GM23338 (cell line): ENCODE results near the gene KCNIP1. TPM values are rescaled to one million over a fixed set of nuclear protein-coding genes. Genes with fewer than 3 reads are reported as not detected.

Experiments used
- ATAC-seq: fragments of 200-7000 bp; cut with Tn5 transposase; 3 replicates; pipeline ENCODE4 v1.9.1; 2020
- DNase-seq: peaks from one replicate; pipeline ENCODE4 v3.0.0-alpha.2; 2015; ENCODE audit warnings: low spot score
- H2AFZ ChIP-seq: fragments of 200-600 bp; sonication (generic); 2 replicates; pipeline ENCODE4 v1.8.0; 2016; ENCODE audit warnings: antibody characterized with exemption, mild to moderate bottlenecking, moderate library complexity
- H3F3A ChIP-seq: fragments of 200-600 bp; sonication (generic); replicated peaks from 2 replicates; pipeline ENCODE4 v1.8.0; 2017; ENCODE audit warnings: antibody characterized with exemption, mixed run types, low read depth
- H3K27ac ChIP-seq: fragments of 200-600 bp; sonication (generic); 2 replicates; pipeline ENCODE4 v1.6.1; 2016; ENCODE audit warnings: low read depth
- H3K27me3 ChIP-seq: fragments of 200-600 bp; sonication (generic); 2 replicates; pipeline ENCODE4 v1.8.0; 2016; ENCODE audit warnings: mild to moderate bottlenecking, mixed run types, moderate library complexity; ENCODE audit not compliant: insufficient read depth
- H3K36me3 ChIP-seq: fragments of 200-600 bp; sonication (generic); 2 replicates; pipeline ENCODE4 v1.8.0; 2016; ENCODE audit warnings: mild to moderate bottlenecking; ENCODE audit not compliant: insufficient read depth
- H3K4me1 ChIP-seq: fragments of 200-600 bp; sonication (generic); 2 replicates; pipeline ENCODE4 v1.8.0; 2016; ENCODE audit warnings: mild to moderate bottlenecking, moderate library complexity; ENCODE audit not compliant: insufficient read depth
- H3K4me2 ChIP-seq: fragments of 200-600 bp; sonication (generic); 2 replicates; pipeline ENCODE4 v1.7.1; 2017; ENCODE audit warnings: mixed run types
- H3K4me3 ChIP-seq: fragments of 200-600 bp; sonication (generic); 2 replicates; pipeline ENCODE4 v1.6.1; 2016; ENCODE audit warnings: mixed run types
- H3K79me2 ChIP-seq: fragments of 200-600 bp; sonication (generic); replicated peaks from 2 replicates; pipeline ENCODE4 v1.8.0; 2017; ENCODE audit warnings: mild to moderate bottlenecking; ENCODE audit not compliant: insufficient read depth
- H3K9me2 ChIP-seq: fragments of 200-600 bp; sonication (generic); 2 replicates; pipeline ENCODE4 v1.8.0; 2017; ENCODE audit not compliant: insufficient read depth
- H4K20me1 ChIP-seq: fragments of 200-600 bp; sonication (generic); replicated peaks from 2 replicates; pipeline ENCODE4 v1.8.0; 2017; ENCODE audit warnings: mild to moderate bottlenecking; ENCODE audit not compliant: insufficient read depth
- H3K27ac Mint-ChIP-seq: 2 replicates; pipeline ENCODE4 v1.8.0; 2020; ENCODE audit warnings: inconsistent platforms, mild to moderate bottlenecking, moderate library complexity, mixed read lengths
- H3K27me3 Mint-ChIP-seq: 3 replicates; pipeline ENCODE4 v1.8.0; 2022; ENCODE audit warnings: low read depth, mild to moderate bottlenecking, moderate library complexity, mixed read lengths, inconsistent platforms; ENCODE audit not compliant: insufficient read depth, poor library complexity
- H3K36me3 Mint-ChIP-seq: 3 replicates; pipeline ENCODE4 v1.8.0; 2021; ENCODE audit warnings: low read depth, mild to moderate bottlenecking, inconsistent platforms, moderate library complexity, mixed read lengths
- H3K4me1 Mint-ChIP-seq: 3 replicates; pipeline ENCODE4 v1.8.0; 2020; ENCODE audit warnings: mild to moderate bottlenecking, inconsistent platforms, mixed read lengths
- H3K4me3 Mint-ChIP-seq: 3 replicates; pipeline ENCODE4 v1.8.0; 2021; ENCODE audit warnings: moderate library complexity, mild to moderate bottlenecking, inconsistent platforms, mixed read lengths
- H3K9me3 Mint-ChIP-seq: 3 replicates; pipeline ENCODE4 v1.8.0; 2020; ENCODE audit warnings: moderate library complexity, mild to moderate bottlenecking, inconsistent platforms, mixed read lengths
- CTCF ChIP-seq, 2 experiments: fragments of 200-600 bp in 1 of 2; sonication (generic) in 1 of 2; conservative IDR thresholded peaks; 2 replicates each; pipeline versions ENCODE4 v1.5.1 to v1.6.1; 2016 to 2017; ENCODE audit warnings: antibody characterized with exemption in 2 of 2, low read depth in 2 of 2, mild to moderate bottlenecking in 2 of 2, moderate library complexity in 1 of 2
- NANOG ChIP-seq: IDR thresholded peaks from 2 replicates; pipeline ENCODE4 v1.6.1; 2016; ENCODE audit warnings: antibody characterized with exemption, borderline replicate concordance
- POLR2AphosphoS5 ChIP-seq: IDR thresholded peaks from 2 replicates; pipeline ENCODE4 v1.6.1; 2016; ENCODE audit warnings: antibody characterized with exemption, low read depth
- polyA plus RNA-seq: library from polyadenylated mRNA; unstranded; fragments of >200 nt; fragmentation: Nextera tagmentation; extraction: Ambion mirVana; gene quantifications from 2 replicates; pipeline ENCODE4 v1.2.1, GENCODE V29; 2016
- total RNA-seq: library from RNA; depleted of rRNA; stranded (reverse); fragments of >200 nt; shearing (Covaris generic); gene quantifications from 2 replicates; pipeline ENCODE4 v1.2.3, GENCODE V29; 2014
- TF ChIP-seq, protein P1 (sequence below): fragments of 250-450 bp; sonication (Bioruptor Pico); IDR thresholded peaks from 2 replicates; pipeline ENCODE4 v1.5.0; 2020; ENCODE audit warnings: mild to moderate bottlenecking, moderate library complexity
- TF ChIP-seq, protein P2 (sequence below): IDR thresholded peaks from one replicate; pipeline ENCODE4 v1.6.1; 2018; ENCODE audit warnings: antibody characterized with exemption; ENCODE audit not compliant: unreplicated experiment

KCNIP1 gene
- total and polyA plus RNA-seq, 2 experiments from 2014 or later, result 0.31 to 0.87 TPM

GRCh38 chr5:170489199-170489598, 14.6 kb upstream of the KCNIP1 start (continued):
- TF ChIP-seq, protein P1, sequence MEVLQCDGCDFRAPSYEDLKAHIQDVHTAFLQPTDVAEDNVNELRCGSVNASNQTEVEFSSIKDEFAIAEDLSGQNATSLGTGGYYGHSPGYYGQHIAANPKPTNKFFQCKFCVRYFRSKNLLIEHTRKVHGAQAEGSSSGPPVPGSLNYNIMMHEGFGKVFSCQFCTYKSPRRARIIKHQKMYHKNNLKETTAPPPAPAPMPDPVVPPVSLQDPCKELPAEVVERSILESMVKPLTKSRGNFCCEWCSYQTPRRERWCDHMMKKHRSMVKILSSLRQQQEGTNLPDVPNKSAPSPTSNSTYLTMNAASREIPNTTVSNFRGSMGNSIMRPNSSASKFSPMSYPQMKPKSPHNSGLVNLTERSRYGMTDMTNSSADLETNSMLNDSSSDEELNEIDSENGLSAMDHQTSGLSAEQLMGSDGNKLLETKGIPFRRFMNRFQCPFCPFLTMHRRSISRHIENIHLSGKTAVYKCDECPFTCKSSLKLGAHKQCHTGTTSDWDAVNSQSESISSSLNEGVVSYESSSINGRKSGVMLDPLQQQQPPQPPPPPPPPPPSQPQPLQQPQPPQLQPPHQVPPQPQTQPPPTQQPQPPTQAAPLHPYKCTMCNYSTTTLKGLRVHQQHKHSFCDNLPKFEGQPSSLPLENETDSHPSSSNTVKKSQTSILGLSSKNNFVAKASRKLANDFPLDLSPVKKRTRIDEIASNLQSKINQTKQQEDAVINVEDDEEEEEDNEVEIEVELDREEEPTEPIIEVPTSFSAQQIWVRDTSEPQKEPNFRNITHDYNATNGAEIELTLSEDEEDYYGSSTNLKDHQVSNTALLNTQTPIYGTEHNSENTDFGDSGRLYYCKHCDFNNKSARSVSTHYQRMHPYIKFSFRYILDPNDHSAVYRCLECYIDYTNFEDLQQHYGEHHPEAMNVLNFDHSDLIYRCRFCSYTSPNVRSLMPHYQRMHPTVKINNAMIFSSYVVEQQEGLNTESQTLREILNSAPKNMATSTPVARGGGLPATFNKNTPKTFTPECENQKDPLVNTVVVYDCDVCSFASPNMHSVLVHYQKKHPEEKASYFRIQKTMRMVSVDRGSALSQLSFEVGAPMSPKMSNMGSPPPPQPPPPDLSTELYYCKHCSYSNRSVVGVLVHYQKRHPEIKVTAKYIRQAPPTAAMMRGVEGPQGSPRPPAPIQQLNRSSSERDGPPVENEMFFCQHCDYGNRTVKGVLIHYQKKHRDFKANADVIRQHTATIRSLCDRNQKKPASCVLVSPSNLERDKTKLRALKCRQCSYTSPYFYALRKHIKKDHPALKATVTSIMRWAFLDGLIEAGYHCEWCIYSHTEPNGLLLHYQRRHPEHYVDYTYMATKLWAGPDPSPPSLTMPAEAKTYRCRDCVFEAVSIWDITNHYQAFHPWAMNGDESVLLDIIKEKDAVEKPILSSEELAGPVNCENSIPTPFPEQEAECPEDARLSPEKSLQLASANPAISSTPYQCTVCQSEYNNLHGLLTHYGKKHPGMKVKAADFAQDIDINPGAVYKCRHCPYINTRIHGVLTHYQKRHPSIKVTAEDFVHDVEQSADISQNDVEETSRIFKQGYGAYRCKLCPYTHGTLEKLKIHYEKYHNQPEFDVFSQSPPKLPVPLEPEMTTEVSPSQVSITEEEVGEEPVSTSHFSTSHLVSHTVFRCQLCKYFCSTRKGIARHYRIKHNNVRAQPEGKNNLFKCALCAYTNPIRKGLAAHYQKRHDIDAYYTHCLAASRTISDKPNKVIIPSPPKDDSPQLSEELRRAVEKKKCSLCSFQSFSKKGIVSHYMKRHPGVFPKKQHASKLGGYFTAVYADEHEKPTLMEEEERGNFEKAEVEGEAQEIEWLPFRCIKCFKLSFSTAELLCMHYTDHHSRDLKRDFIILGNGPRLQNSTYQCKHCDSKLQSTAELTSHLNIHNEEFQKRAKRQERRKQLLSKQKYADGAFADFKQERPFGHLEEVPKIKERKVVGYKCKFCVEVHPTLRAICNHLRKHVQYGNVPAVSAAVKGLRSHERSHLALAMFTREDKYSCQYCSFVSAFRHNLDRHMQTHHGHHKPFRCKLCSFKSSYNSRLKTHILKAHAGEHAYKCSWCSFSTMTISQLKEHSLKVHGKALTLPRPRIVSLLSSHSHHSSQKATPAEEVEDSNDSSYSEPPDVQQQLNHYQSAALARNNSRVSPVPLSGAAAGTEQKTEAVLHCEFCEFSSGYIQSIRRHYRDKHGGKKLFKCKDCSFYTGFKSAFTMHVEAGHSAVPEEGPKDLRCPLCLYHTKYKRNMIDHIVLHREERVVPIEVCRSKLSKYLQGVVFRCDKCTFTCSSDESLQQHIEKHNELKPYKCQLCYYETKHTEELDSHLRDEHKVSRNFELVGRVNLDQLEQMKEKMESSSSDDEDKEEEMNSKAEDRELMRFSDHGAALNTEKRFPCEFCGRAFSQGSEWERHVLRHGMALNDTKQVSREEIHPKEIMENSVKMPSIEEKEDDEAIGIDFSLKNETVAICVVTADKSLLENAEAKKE (CRISPR knock-in tag), result no peak
- TF ChIP-seq NANOG, result no peak

DNA sequence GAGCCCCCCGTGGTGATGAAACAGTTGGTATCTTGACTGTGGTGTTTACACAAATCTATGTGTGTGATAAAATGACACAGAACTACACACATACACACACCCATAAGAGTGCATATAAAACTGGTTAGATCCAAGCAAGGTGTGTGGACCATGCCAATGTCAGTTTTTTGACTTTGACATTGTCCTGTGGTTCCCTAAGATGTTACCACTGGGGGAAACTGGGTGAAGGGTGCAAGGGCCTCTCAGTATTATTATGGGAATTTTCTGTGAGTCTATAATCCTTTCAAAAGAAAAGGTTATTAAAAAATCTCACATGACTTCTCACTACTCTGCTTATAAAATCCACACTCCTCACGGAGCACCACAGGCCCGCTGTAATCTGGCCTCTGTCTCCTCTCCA, 13.4 kb upstream of the KCNIP1 start:
- Mint-ChIP-seq H3K27me3 (peaks cover 4% of the 10 kb centered on the region), H3K36me3 (no peaks in the 10 kb centered on the region), H3K27ac (no peak overlapping the region), H3K4me1 (peaks cover 7% of the 10 kb centered on the region), H3K9me3 (no peaks in the 10 kb centered on the region), H3K4me3 (no peak overlapping the region)
- Histone ChIP-seq H3K4me1 (0 out of 2 replicates have a peak, but pooled peaks cover 3% of the 10 kb centered on the region), H2AFZ (no peak overlapping the region), H3F3A (no peaks in the 10 kb centered on the region), H3K9me2 (no peaks in the 10 kb centered on the region; the same call in 1 of the 2 replicates), H3K4me2 (no peak overlapping the region), H3K79me2 (no peaks in the 10 kb centered on the region), H3K4me3 (no peak overlapping the region), H4K20me1 (no peaks in the 10 kb centered on the region), H3K36me3 (no peaks in the 10 kb centered on the region), H3K27me3 (no peaks in the 10 kb centered on the region), H3K27ac (no peak overlapping the region)
- no peak for DNase-seq
- no peak for ATAC-seq
- TF ChIP-seq POLR2AphosphoS5 (no peak), CTCF (conservative IDR thresholded peaks at IDR 0.05; ENCODE audit: low read depth in 2 of 2) (no peak)
- TF ChIP-seq, protein P2, sequence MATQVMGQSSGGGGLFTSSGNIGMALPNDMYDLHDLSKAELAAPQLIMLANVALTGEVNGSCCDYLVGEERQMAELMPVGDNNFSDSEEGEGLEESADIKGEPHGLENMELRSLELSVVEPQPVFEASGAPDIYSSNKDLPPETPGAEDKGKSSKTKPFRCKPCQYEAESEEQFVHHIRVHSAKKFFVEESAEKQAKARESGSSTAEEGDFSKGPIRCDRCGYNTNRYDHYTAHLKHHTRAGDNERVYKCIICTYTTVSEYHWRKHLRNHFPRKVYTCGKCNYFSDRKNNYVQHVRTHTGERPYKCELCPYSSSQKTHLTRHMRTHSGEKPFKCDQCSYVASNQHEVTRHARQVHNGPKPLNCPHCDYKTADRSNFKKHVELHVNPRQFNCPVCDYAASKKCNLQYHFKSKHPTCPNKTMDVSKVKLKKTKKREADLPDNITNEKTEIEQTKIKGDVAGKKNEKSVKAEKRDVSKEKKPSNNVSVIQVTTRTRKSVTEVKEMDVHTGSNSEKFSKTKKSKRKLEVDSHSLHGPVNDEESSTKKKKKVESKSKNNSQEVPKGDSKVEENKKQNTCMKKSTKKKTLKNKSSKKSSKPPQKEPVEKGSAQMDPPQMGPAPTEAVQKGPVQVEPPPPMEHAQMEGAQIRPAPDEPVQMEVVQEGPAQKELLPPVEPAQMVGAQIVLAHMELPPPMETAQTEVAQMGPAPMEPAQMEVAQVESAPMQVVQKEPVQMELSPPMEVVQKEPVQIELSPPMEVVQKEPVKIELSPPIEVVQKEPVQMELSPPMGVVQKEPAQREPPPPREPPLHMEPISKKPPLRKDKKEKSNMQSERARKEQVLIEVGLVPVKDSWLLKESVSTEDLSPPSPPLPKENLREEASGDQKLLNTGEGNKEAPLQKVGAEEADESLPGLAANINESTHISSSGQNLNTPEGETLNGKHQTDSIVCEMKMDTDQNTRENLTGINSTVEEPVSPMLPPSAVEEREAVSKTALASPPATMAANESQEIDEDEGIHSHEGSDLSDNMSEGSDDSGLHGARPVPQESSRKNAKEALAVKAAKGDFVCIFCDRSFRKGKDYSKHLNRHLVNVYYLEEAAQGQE, result no peak
